PC-3 (cell line): ENCODE results near the gene CFAP157. TPM values are rescaled to one million over a fixed set of nuclear protein-coding genes. Genes with fewer than 3 reads are reported as not detected.

Source experiments
- ATAC-seq: fragments of 200-7000 bp; cut with Tn5 transposase; 2 replicates; pipeline ENCODE4 v1.9.1; 2020; ENCODE audit warnings: mild to moderate bottlenecking, moderate library complexity
- BruUV-seq: library from RNA; stranded (reverse); fragments of 400-500 nt; replicated peaks from 2 replicates; lab custom pipeline; 2021; lab: Mats Ljungman, UMichigan
- CTCF ChIA-PET: fragments of 300-600 bp; sonication (Branson Sonifier 250); formaldehyde crosslinking; loops from one replicate; lab custom pipeline; 2022; ENCODE audit warnings: antibody characterized with exemption; lab: Charles Lee
- POLR2A ChIA-PET: fragments of 300-600 bp; sonication (Branson Sonifier 250); formaldehyde crosslinking; loops from one replicate; lab custom pipeline; 2022; ENCODE audit warnings: antibody characterized with exemption; ENCODE audit not compliant: unreplicated experiment; lab: Charles Lee
- DNase-seq: peaks from one replicate; pipeline ENCODE4 v3.0.0-alpha.2; 2015
- H2AFZ ChIP-seq: fragments of 300-600 bp; sonication (generic); 2 replicates; pipeline ENCODE4 v1.6.0; 2016; ENCODE audit warnings: antibody characterized with exemption, low read length
- H3F3A ChIP-seq: fragments of 300-600 bp; sonication (generic); one replicate; pipeline ENCODE4 v1.6.0; 2017; ENCODE audit warnings: antibody characterized with exemption, low read length, control low read depth, mild to moderate bottlenecking; ENCODE audit not compliant: unreplicated experiment
- H3K27ac ChIP-seq: fragments of 300-600 bp; sonication (generic); 2 replicates; pipeline ENCODE4 v1.5.1; 2016; ENCODE audit warnings: mild to moderate bottlenecking, low read length
- H3K27me3 ChIP-seq: fragments of 300-600 bp; sonication (generic); 2 replicates; pipeline ENCODE4 v1.6.1; 2016; ENCODE audit warnings: low read length, mixed read lengths
- H3K36me3 ChIP-seq: fragments of 300-600 bp; sonication (generic); 2 replicates; pipeline ENCODE4 v1.6.1; 2016; ENCODE audit warnings: low read depth, mixed run types, low read length, mixed read lengths
- H3K4me1 ChIP-seq: fragments of 300-600 bp; sonication (generic); 2 replicates; pipeline ENCODE4 v1.5.1; 2016; ENCODE audit warnings: low read length; ENCODE audit not compliant: insufficient read depth
- H3K4me2 ChIP-seq: fragments of 300-600 bp; sonication (generic); 2 replicates; pipeline ENCODE4 v1.6.0; 2016; ENCODE audit warnings: low read length
- H3K4me3 ChIP-seq: fragments of 300-600 bp; sonication (generic); 2 replicates; pipeline ENCODE4 v1.5.1; 2016; ENCODE audit warnings: mild to moderate bottlenecking, low read length, mixed read lengths
- H3K79me2 ChIP-seq: fragments of 300-600 bp; sonication (generic); 2 replicates; pipeline ENCODE4 v1.6.1; 2017; ENCODE audit warnings: low read length, mixed read lengths
- H3K9ac ChIP-seq: fragments of 300-600 bp; sonication (generic); 2 replicates; pipeline ENCODE4 v1.6.0; 2016; ENCODE audit warnings: mild to moderate bottlenecking, low read length
- H3K9me2 ChIP-seq: fragments of 300-600 bp; sonication (generic); replicated peaks from 2 replicates; pipeline ENCODE4 v1.6.1; 2016; ENCODE audit warnings: mixed run types, low read length, mixed read lengths
- H3K9me3 ChIP-seq: fragments of 300-600 bp; sonication (generic); 2 replicates; pipeline ENCODE4 v1.6.1; 2016; ENCODE audit warnings: low read length, mixed read lengths
- H4K20me1 ChIP-seq: fragments of 300-600 bp; sonication (generic); 2 replicates; pipeline ENCODE4 v1.6.1; 2016; ENCODE audit warnings: low read length, mixed read lengths
- EZH2 ChIP-seq: fragments of 300-600 bp; sonication (generic); IDR thresholded peaks from one replicate; pipeline ENCODE4 v1.6.1; 2017; ENCODE audit warnings: antibody characterized with exemption, mild to moderate bottlenecking, low read length; ENCODE audit not compliant: unreplicated experiment
- EZH2phosphoT487 ChIP-seq: fragments of 300-600 bp; sonication (generic); IDR thresholded peaks from 2 replicates; pipeline ENCODE4 v1.6.1; 2018; ENCODE audit warnings: mild to moderate bottlenecking, antibody characterized with exemption, low read length, borderline replicate concordance
- intact Hi-C: fragments of 100-400 bp; cut with micrococcal nuclease; formaldehyde crosslinking; loops from 2 replicates; pipeline ENCODE4 v1.9.0; 2023
- total RNA-seq: library from RNA; depleted of rRNA; stranded (reverse); fragments of >200 nt; gene quantifications from 2 replicates; pipeline ENCODE4 v1.2.3, GENCODE V29; 2014
- TF ChIP-seq, protein P1 (sequence below): fragments of 300-600 bp; sonication (generic); conservative IDR thresholded peaks from 2 replicates; pipeline ENCODE4 v1.5.1; 2017; ENCODE audit warnings: antibody characterized with exemption, low read depth, mild to moderate bottlenecking, low read length

The CFAP157 gene
- total RNA-seq, 1 experiment from 2014 or later: not detected

DNA sequence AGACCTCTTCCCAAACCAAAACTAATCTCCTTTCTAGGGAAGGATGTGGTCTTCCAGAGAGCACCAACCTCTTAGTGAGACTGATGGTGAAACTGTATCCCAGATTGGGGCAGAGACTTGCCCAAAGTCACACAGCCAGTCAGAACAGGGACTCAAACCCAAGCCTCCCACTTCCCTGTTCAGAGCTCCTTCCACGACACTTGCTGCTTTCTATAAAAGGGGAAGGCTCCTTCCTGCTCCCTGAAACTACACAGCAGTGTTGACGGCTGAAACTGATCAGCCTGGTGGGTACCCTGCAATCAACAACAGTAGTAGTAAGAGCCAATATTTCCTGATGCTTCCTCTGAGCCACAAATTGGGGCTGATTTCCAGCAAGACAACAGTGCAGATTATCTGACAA, 26.8 kb downstream of the CFAP157 start:
- H3K4me3 ChIP-seq: no peak overlapping the region
- H3K4me1 ChIP-seq: peaks cover 8% of the 10 kb centered on the region
- no peaks in the 10 kb centered on the region for H3K27me3 ChIP-seq
- H2AFZ ChIP-seq: no peak overlapping the region
- H3K9me3 ChIP-seq: no peaks in the 10 kb centered on the region
- no peaks in the 10 kb centered on the region for H3F3A ChIP-seq
- intact Hi-C loops: loop anchor here (1.0 to 2.0 kb wide), 3 partner anchors 26 to 187 kb away; no protein-coding TSS in a partner anchor
- BruUV-seq: TSS peak; percentile 43
- POLR2A ChIA-PET: no interaction called here
- peak overlapping the region; percentile 94; the same call in 1 of the 2 replicates for H3K4me2 ChIP-seq
- H3K9me2 ChIP-seq: no peaks in the 10 kb centered on the region
- no peak overlapping the region for H3K9ac ChIP-seq
- TF ChIP-seq EZH2: no peak
- no peaks in the 10 kb centered on the region for H3K79me2 ChIP-seq
- no peak for DNase-seq
- H4K20me1 ChIP-seq: no peaks in the 10 kb centered on the region
- H3K36me3 ChIP-seq: no peaks in the 10 kb centered on the region
- no peak for ATAC-seq
- H3K27ac ChIP-seq: no peak overlapping the region
- CTCF ChIA-PET: no interaction called here

DNA sequence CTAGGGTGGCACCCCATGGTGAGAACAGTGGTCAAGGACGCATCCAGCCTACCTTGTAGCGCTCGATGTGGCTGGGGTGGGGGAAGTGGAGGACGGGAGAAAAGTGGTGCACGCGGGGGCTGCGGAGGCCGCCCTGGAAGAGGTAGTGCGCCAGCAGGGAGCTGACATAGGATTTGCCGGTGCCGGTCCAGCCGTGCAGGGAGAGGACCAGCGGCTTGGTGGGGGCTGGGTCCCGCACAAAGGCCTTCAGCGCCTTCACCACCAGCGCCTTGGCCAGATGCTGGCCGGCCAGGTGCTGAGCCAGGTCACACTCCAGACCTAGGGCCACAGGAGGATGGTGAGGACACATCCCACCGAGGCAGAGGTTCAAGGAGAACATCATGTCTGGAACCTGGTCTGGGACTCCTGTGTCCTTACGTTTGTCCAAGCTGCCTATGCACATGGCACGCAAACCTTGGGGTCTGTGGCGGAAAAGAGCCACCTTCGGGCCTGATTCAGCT, 27.5 kb downstream of the CFAP157 start:
- Histone ChIP-seq H3K27ac (no peak overlapping the region), H2AFZ (peak overlapping the region; percentile 83), H3K4me2 (peak overlapping the region; percentile 94), H3K9me3 (no peaks in the 10 kb centered on the region), H3K4me3 (peak overlapping the region; percentile 84), H3K9ac (peak overlapping the region; percentile 71; the same call in 1 of the 2 replicates), H3F3A (no peaks in the 10 kb centered on the region), H4K20me1 (no peaks in the 10 kb centered on the region), H3K9me2 (no peaks in the 10 kb centered on the region), H3K27me3 (no peaks in the 10 kb centered on the region), H3K4me1 (peaks cover 8% of the 10 kb centered on the region), H3K36me3 (no peaks in the 10 kb centered on the region), H3K79me2 (no peaks in the 10 kb centered on the region)
- no TSS peak for BruUV-seq
- TF ChIP-seq EZH2phosphoT487: no peak
- TF ChIP-seq, protein P1, sequence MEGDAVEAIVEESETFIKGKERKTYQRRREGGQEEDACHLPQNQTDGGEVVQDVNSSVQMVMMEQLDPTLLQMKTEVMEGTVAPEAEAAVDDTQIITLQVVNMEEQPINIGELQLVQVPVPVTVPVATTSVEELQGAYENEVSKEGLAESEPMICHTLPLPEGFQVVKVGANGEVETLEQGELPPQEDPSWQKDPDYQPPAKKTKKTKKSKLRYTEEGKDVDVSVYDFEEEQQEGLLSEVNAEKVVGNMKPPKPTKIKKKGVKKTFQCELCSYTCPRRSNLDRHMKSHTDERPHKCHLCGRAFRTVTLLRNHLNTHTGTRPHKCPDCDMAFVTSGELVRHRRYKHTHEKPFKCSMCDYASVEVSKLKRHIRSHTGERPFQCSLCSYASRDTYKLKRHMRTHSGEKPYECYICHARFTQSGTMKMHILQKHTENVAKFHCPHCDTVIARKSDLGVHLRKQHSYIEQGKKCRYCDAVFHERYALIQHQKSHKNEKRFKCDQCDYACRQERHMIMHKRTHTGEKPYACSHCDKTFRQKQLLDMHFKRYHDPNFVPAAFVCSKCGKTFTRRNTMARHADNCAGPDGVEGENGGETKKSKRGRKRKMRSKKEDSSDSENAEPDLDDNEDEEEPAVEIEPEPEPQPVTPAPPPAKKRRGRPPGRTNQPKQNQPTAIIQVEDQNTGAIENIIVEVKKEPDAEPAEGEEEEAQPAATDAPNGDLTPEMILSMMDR: no peak; the same call in 1 of the 2 replicates
- TF ChIP-seq EZH2: no peak
- ChIA-PET POLR2A (interaction anchor here (0.8 to 1.2 kb wide), 2 partner anchors 13 to 127 kb away, joined by 3 to 6 read pairs; no protein-coding TSS in a partner anchor), CTCF (interaction anchor here (0.6 to 1.6 kb wide), 11 partner anchors 19 to 311 kb away, joined by 3 to 19 read pairs (median 7); partner anchors contain the start of genes CDK9, PTRH1 and TTC16)
- DNase-seq (no peak), ATAC-seq (no peak)
- intact Hi-C loops: loop anchor here (1.0 to 2.0 kb wide), 3 partner anchors 27 to 187 kb away; no protein-coding TSS in a partner anchor

DNA sequence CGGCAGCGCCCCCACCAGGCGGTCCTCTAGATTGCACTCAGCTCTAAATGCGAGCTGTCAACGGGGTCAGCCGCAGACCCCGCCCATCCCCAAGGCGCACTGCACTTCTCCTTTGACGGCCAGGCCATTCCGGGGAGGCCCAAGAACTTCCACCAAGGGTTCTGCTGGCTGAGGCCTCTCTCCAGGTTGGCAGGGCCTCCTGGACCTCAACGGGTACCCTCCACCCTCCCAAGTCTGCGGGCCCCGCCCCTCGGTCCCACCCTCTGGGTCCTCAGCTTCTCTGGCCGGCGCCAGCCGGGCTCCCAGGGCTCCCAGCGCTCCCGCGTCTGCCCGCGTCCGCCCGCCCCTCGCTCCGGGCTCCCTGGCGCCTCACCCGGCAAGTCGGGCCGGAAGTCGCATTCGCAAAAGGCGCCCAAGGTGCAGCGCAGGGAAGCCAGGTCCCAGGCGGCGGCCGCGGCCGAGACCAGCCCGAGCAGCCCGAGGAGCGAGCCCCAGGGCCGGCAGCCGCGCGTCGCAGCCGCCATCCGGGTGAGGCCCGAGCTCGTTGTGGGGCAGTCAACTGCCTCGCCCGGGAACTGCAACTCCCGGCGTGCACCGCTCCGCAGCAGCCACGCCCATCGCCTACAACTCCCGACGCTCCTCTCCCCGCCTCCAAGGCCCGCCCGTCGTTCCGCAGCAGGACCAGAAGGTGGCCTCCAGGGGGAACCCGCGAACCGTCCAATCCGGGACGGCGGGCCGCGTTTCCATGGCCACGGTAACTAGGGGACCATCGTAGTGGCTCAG, 28.1 kb downstream of the CFAP157 start, which contains the start of gene TOR2A:
TSS of gene TOR2A (minus strand) at position 548 of the 783 bp plus-strand sequence. CDS start at position 524, 24 bp downstream.
- Histone ChIP-seq H3K4me1 (peaks cover 8% of the 10 kb centered on the region), H3K36me3 (no peaks in the 10 kb centered on the region), H3F3A (no peaks in the 10 kb centered on the region), H3K9ac (peak within 1 kb of the TSS; percentile 71), H3K27me3 (no peaks in the 10 kb centered on the region), H3K4me3 (peak within 1 kb of the TSS; percentile 84), H3K79me2 (no peaks in the 10 kb centered on the region), H3K4me2 (peak within 1 kb of the TSS; percentile 94), H4K20me1 (no peaks in the 10 kb centered on the region), H2AFZ (peak within 1 kb of the TSS; percentile 83), H3K9me3 (no peaks in the 10 kb centered on the region), H3K27ac (peak within 1 kb of the TSS; percentile 39), H3K9me2 (no peaks in the 10 kb centered on the region)
- DNase-seq (peak; percentile 93), ATAC-seq (peak; percentile 96)
- intact Hi-C loops: loop anchor here (1.0 to 2.0 kb wide), 4 partner anchors 28 to 186 kb away; no protein-coding TSS in a partner anchor
- BruUV-seq: no TSS peak
- CTCF ChIA-PET: interaction anchor here (0.5 to 1.6 kb wide), 17 partner anchors 12 to 579 kb away, joined by 3 to 19 read pairs (median 5); partner anchors contain the start of genes CDK9, PTRH1, STXBP1 and TTC16
- TF ChIP-seq EZH2phosphoT487 (no peak), EZH2 (no peak)
- TF ChIP-seq, protein P1: peak; percentile 86
- POLR2A ChIA-PET: interaction anchor here (0.8 to 1.2 kb wide), 3 partner anchors 13 to 127 kb away, joined by 3 to 6 read pairs (median 3); no protein-coding TSS in a partner anchor
